T1000 (cell line): ENCODE data around the gene MYNN.

Source experiments
- DNase-seq: peaks from one replicate; lab custom pipeline; 2025; ENCODE audit warnings: mixed read lengths; lab: John Stamatoyannopoulos, UW

Gene MYNN

DNA sequence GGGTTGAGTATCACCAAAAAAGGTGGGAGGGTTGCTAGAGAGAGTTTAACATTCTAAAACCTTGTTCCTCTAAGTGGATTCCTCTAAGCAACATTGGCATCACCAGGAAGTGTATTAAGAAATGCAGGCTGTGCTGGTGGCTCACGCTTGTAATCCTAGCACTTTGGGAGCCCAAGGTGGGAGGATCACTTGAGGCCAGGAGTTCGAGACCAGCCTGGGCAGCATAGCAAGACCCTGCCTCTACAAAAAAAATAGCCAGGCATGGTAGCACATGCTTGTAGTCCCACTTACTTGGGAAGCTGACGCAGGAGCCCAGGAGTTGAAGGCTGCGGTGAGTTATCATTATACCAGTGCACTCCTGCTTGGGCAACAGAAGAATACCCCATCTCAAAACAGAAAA, 4.6 kb downstream of the MYNN start:
- DNase-seq: no peak

DNA sequence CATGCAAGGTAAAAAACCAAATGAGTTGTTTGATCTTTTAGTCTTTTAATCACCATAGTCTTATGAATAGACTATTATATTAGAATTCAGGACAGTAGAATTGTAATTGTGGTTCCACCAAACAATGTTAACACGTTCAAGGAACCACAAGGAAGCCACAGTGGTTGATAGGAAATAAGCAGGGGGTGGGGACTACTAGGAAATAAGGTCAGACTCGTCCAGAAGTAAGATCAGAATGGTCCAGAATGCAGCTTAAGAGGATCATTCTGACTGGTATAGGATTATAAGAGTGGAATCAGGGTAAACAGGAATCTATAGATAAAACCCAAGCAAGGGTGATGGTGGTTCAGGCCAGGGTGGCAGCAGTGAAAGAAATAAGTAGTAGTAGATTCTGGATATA, 7.5 kb downstream of the MYNN start:
- DNase-seq: no peak

DNA sequence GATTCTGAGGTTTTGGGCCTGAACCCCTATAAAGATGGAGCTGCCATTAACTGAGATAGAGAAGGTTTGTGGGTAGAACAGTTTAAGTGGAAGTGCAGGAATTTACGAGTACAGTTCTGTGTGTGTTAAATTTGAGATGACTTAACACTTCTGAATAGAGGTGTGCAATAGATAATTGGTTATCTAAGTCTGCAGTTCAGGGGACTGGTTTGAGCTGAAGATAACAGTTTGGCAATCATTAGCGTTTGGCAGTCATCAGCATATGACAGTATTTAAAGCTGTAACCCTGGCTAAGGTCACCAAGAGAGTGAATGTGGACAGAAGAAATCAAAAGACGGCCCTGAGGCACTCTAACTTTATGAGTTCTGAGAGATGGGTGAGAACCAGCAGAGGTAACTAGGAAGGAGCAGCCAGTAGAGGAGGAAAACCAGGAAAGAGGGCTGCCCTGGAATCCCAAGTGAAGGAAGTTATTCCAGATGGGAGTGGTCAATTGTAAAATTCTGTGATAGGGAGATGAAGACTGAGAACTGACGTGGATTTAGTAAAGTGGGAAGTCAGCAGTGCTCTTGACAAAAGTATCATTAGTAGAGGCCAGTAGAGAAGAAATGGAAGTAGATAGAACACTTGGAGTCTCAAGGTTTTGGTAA, 8.1 kb downstream of the MYNN start:
- no peak for DNase-seq

GRCh38 chr3:169787120-169787519, 13.9 kb downstream of the MYNN start:
- DNase-seq: no peak

DNA sequence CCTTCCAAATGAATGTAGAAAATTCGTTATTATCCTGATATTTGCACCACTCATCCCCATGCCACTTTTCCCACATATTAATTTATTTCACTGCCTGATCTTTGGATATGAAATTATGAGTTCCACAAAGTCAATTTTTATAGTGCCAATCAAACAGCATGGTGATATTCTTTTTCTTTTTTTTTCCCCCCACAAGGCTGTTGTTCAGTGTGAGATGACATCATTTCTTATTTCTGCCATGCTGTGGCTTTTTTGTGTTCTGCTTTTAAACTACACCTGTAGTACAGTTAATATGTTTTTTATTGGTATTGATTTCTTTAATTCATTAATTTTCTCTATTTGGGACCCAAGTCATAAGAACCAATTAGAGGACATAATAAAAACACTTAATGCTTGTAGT, 14.6 kb downstream of the MYNN start:
- DNase-seq: no peak

DNA sequence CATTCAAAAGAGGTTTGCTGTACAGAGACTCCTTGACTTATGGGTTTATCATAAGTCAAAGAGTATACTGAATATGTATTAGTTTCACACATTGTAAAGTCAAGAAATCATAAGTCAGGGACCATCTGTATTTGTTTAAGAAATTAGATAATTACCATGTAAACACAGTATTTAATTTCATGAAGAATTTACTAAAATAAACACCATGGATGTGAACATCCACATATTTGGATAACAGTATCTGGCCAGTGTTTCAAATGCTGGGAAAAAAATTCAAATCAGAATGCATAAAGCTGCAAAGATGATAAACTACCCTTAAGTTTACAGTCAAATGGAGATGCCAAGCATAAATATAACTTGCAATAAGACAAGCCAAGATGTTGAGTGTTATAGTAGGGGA, 17.0 kb downstream of the MYNN start:
- no peak for DNase-seq

DNA sequence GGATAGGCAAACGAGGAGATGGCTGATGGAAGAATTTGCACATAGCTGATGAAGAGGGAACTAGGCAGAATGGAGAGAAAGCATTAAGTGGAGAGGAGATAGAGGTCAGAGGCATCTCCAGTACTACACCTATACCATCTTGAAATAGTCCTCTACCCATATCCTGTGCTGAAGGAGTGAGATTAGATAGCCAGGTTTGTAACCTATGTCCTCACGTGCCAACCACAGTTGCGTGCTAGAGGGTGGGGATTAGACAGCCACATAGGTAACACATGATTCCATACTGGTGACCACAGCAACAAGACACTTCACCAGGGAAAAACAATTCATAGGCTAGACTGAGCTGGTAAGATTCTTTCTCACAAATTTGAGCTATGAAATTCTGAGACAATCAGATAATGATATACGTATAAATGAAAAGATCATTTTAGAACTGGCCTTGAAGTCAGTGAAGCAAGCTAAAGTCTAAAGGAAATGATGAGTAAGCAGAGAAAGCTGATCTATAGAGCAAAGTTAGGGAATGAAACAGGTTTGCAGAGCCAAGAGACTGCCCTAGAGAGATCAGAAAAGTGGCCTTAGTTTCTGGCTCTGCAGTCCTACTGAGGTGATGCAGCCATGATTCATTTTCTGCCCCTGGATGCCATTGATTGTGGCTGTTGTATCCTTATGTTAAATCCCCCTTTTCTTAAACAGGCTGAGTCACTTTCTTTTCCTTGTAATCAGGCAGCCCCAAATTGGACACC, 17.7 kb downstream of the MYNN start:
- no peak for DNase-seq

- no peak for DNase-seq
Observed at GRCh38 chr3:169792359-169792758, 19.2 kb downstream of the MYNN start.

GRCh38 chr3:169804681-169805080, 31.5 kb downstream of the MYNN start:
- DNase-seq: no peak

DNA sequence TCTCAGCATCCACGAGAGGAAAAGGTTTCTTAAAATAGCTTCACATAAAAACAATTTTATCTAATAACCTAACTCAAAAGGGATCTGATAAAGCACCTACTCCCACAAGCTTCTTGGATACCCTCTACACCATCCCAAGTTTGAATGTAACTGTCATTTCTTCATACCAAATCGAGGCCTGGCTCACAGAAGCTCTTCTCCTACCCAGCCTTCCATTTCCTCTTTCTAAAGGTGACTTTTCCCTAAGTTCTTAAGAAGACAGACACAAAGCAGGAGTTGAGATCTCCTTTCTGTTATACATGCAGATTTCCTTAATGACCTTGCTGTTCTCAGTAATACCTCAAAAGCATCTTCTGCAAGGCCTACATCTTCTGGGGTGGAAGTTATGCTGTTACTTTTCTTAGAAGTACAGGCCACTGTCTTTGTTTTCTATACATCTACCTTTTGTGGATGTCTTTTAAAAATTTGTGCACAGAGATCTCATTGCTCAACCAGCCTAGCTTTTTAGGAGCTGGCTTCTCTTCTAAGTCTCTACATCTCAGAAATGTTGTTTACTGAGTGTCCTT, 36.1 kb downstream of the MYNN start:
- no peak for DNase-seq

- no peak for DNase-seq
Observed at GRCh38 chr3:169811631-169812331, 38.6 kb downstream of the MYNN start.

DNA sequence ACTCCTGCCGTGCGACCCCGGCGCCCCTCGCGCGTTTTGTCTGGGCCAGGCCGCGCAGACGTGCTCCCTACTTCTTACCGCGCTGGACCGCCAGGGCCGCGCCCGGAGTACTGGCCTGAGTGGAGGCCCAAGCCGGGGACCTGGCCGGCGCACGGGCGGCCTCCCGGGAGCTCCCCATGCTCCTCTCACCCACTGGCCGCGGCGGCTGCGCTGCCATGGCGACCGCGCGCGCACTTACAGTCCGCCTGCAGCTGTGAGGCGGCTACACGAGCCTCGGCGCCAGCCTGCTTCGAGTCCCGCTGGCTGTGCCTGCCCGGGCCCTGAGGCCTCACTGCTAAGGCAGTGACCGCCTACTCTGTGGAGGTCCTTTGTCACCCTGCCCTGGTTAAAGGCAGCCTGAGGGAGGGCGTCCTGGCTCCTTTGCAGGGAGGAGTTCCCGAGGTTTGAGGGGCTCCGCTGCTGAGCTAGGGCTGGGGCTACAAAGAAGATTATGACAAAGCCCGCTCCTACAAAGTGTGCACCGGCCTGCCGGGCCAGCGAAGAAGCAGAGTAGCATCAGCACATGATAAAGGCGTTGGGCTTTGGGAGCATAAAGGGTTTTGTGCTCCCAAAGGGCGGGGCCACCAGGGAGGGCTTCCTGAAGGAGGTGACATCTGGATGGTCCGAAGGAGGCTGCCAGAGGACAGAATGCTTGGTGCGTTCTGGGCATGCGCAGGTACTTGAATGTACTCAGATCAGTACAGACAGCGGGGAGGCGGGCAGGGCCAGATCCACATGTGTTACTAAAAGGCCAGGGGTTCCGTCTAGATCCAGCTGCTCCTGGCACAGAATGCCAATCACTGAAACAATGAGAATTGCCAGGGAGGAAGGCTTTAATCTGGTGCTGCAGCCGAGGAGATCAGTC, 39.4 kb downstream of the MYNN start, which contains the start of the genes LRRC34 and LRRIQ4:
TSS of gene LRRC34 (minus strand) at position 573 of the 904 bp plus-strand sequence. CDS start at position 217, 356 bp downstream.
TSS of gene LRRIQ4 (plus strand) at position 539 of the 904 bp plus-strand sequence. CDS start 9,052 bp downstream, outside the sequence.
- DNase-seq: no peak

GRCh38 chr3:169813278-169813677, 40.1 kb downstream of the MYNN start:
- DNase-seq: no peak

DNA sequence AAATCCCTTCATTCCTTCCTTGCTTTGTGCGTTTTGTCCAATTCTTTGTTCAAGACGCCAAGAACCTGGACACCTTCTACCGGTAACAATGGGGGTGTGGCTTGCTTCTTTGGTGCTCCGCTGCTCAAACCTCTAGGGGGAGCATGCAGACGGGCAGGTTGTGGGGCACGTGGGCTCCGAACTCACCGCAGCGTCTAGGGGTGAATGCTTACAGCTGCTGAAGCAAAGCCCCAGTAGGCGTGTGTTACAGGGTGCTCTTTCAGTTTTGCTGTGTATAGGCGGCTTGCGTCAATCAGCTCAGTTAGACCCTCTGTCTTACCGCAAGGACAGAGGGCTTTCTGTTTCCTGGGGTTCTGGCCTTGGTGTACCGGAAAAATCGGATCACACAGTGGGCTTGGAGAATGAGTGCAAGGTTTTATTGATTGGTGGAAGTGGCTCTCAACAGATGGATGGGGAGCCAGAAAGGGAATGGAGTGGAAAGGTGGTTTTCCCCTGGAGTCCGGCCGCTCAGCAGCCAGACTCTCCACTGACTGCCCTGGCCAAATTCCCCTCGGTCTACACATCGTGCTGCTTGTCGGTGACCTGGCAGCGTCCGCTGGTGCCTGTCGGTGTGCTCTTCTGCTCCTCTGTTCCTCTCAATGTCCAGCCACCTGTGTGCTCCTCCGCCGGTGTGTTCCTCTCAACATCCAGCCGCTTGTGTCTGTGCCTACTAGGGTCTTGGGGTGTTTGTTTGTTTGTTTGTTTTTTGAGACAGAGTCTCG, 40.7 kb downstream of the MYNN start:
- DNase-seq: no peak

GRCh38 chr3:169815590-169816150, 42.5 kb downstream of the MYNN start:
- no peak for DNase-seq

GRCh38 chr3:169818316-169818715, 45.1 kb downstream of the MYNN start:
- no peak for DNase-seq

- DNase-seq: no peak
Observed at GRCh38 chr3:169822091-169822490, 48.9 kb downstream of the MYNN start.

- no peak for DNase-seq
Observed at GRCh38 chr3:169822540-169822939, 49.3 kb downstream of the MYNN start.

- DNase-seq: no peak
Observed at GRCh38 chr3:169822983-169823382, 49.8 kb downstream of the MYNN start.

DNA sequence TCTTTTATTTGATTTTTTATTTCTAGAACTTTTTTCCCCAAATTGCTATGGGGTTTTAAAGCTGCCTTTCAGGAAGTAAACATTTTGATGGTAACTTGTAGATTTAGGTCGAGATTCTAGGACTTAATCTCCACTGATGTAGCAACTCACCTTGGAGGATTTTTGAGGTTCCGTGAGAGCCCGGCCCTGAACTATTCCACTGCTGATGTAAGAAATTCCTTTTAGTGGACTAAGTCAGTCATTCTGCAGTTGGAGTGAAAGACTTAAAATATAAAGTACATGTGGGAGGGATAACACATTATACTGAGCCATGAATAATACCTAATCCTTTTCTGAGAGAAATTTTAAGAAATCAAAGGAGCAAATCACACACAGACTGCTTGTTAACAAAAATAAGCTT, 52.1 kb downstream of the MYNN start:
- no peak for DNase-seq
